Activated naive CD8-positive, alpha-beta T cell treated with anti-CD3 and anti-CD28 coated beads, Interleukin-2, amount 10 ng/mL, durations not matched to agents 7 days and 5 days (primary cell): Measurements from ENCODE around the gene FXYD7. TPM values are rescaled to one million over a fixed set of nuclear protein-coding genes. Genes with fewer than 3 reads are reported as not detected.

Experiments used
- ATAC-seq: fragments of 150-1000 bp; cut with Tn5 transposase; one replicate; pipeline ENCODE4 v1.10.0; 2021; ENCODE audit warnings: low read depth, moderate library complexity
- POLR2A ChIA-PET: fragments of 350-600 bp; sonication (Branson Sonifier 250); formaldehyde crosslinking; loops from one replicate; lab custom pipeline; 2021; ENCODE audit warnings: antibody characterized with exemption; lab: Charles Lee
- DNase-seq: peaks from one replicate; pipeline ENCODE4 v3.0.0; 2021
- H3K27ac Mint-ChIP-seq: one replicate; pipeline ENCODE4 v1.8.0; 2022; ENCODE audit warnings: mild to moderate bottlenecking, mixed read lengths
- H3K27me3 Mint-ChIP-seq: one replicate; pipeline ENCODE4 v1.8.0; 2022; ENCODE audit warnings: mild to moderate bottlenecking, moderate library complexity, mixed read lengths
- H3K36me3 Mint-ChIP-seq: one replicate; pipeline ENCODE4 v1.8.0; 2021; ENCODE audit warnings: mild to moderate bottlenecking, mixed read lengths
- H3K4me1 Mint-ChIP-seq: one replicate; pipeline ENCODE4 v1.8.0; 2021; ENCODE audit warnings: mixed read lengths
- H3K4me3 Mint-ChIP-seq: one replicate; pipeline ENCODE4 v1.8.0; 2022; ENCODE audit warnings: mild to moderate bottlenecking, moderate library complexity, mixed read lengths
- H3K9me3 Mint-ChIP-seq: one replicate; pipeline ENCODE4 v1.8.0; 2021; ENCODE audit warnings: mixed read lengths
- total RNA-seq, 2 experiments: library from RNA; stranded (reverse); gene quantifications; one replicate each; pipeline ENCODE4 v1.2.3, GENCODE V29; 2021

FXYD7 gene
- total RNA-seq, 2 experiments from 2014 or later: 5.3 to 6.5 TPM

DNA sequence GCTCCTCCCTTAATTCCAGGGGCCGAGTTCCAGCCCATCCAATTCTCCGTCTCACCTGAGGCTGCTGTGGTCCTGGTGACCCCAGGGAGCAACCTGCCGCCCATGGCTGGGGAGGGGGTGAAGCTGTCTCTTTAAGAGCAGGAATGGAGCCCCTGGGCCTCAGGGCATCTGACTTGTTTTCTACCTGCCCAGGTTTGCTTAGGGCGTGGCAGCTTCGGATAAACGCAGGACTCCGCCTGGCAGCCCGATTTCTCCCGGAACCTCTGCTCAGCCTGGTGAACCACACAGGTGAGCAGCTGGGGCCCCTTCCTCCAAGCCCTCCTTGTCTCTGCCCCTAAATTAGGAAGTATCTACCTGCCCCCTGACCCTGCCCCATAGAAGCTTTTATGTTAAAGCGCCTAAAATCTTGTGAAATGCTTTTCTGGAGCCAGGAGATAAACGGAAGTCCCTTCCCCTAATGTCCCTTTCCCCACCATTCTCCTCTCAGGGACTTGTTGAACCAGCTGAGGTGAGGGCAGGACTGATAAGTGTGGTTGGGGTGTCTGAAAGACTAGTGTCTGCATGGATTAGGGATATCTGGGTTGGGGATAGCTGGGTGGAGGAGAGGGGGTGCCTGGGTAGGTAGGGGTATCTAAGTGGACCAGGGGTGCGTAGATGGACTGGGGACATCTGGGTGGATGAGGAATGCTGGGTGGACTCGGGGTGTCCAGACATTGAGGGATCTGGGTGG, 26.8 kb upstream of the FXYD7 start:
- no peak for ATAC-seq
- Mint-ChIP-seq H3K4me1 (peaks cover 5% of the 10 kb centered on the region), H3K4me3 (no peak overlapping the region), H3K27me3 (peaks cover 3% of the 10 kb centered on the region), H3K27ac (no peak overlapping the region), H3K9me3 (no peaks in the 10 kb centered on the region), H3K36me3 (no peaks in the 10 kb centered on the region)
- no peak for DNase-seq
- POLR2A ChIA-PET: no interaction called here

DNA sequence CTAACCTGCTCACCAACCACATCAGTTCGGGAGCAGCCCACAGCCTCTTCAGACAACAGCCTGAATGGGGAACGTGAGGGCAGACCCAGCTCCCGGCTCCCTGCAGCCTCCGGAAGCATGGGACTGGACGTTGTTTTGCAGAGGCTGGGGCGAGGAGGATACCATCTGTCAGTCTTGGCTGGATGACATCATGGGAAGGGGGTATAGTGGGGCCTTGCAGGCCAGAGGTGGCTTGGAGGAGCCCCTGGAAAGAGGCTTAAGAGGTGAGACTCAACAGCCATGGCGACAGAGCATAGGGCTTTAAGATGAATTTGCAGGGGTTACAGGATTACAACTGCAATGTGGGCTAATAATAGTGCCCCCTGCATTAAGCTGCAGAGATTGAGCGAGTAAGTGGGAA, 25.9 kb upstream of the FXYD7 start:
- Mint-ChIP-seq H3K27ac (no peak overlapping the region), H3K9me3 (no peaks in the 10 kb centered on the region), H3K36me3 (no peaks in the 10 kb centered on the region), H3K4me3 (no peak overlapping the region), H3K27me3 (no peaks in the 10 kb centered on the region), H3K4me1 (peaks cover 5% of the 10 kb centered on the region)
- DNase-seq (no peak), ATAC-seq (no peak)
- POLR2A ChIA-PET: no interaction called here

DNA sequence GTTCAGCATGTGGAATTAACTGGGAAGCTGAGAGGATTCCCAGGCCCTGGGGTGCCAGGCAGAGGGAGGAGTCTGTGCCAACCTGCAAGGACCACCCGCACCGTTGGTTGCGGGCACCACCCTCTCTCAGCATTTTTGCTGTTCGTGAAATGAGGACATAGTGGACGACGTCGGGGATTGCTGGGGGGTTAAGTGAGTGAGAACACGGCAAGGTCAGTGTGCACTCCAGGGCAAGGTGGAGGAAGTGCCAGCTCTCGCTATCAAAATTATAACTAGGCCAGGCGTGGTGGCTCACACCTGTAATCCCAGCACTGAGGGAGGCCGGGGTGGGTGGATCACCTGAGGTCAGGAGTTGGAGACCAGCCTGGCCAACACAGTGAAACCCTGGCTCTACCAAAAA, 25.3 kb upstream of the FXYD7 start:
- POLR2A ChIA-PET: no interaction called here
- no peak overlapping the region for H3K4me3 Mint-ChIP-seq
- H3K27me3 Mint-ChIP-seq: no peaks in the 10 kb centered on the region
- H3K27ac Mint-ChIP-seq: no peak overlapping the region
- H3K9me3 Mint-ChIP-seq: no peaks in the 10 kb centered on the region
- DNase-seq (no peak), ATAC-seq (no peak)
- no peaks in the 10 kb centered on the region for H3K36me3 Mint-ChIP-seq
- H3K4me1 Mint-ChIP-seq: peaks cover 5% of the 10 kb centered on the region

DNA sequence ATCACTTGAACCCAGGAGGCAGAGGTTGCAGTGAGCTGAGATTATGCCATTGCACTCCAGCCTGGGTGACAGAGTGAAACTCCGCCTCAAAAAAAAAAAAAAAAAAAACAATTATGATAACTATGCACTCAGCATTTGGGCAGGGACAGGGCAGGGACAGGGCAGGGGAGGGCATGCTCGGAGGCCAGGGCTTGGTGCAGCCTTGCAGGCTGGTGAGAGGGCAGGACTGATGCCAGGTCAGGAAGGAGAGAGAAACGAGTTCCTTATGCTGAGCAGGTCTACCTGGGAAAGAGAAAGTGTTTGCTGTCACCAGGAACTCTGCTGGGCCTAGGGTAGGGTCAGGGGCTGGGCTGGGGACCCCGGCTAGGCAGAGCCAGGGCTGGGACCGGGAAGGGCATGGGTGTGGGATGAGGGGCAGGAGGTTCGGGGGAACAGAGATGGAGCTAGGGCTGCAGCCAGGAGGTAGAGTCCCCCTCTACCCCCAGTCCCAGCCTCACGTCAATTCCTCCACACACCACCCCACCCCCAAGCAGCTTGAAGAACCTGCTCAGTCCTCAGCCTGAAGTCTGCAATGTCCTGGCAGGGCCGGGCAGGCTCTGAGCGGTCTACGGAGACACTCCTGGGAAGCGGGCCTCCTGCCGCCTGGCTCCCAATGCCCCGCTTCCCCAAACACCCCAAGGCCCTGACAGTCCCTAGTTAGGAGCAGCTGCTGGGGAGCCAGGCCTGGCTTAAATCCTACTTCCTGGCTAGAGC, 24.6 kb upstream of the FXYD7 start:
- no peak overlapping the region for H3K4me3 Mint-ChIP-seq
- POLR2A ChIA-PET: no interaction called here

DNA sequence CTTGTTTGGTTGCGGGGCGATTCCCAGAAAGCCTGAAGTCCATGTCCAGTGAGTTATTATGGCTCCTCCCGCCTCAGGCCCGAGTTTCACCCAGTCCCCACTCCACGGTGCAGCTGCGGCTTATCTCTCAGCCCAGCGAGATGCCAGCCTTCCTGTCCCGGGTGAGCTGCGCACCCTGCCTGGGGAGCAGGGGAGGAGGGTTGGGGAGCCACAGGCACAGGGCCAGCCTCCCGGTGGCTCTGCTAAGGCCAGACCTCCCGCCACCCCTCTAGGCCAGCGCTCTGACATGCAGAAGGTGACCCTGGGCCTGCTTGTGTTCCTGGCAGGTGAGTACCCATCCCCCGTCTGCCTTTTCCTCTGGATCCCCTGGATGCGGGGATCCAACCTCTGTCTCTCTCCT, 24.0 kb upstream of the FXYD7 start:
- H3K27me3 Mint-ChIP-seq: no peaks in the 10 kb centered on the region
- no peak overlapping the region for H3K27ac Mint-ChIP-seq
- H3K4me3 Mint-ChIP-seq: no peak overlapping the region
- DNase-seq (no peak), ATAC-seq (no peak)
- no peaks in the 10 kb centered on the region for H3K36me3 Mint-ChIP-seq
- peaks cover 8% of the 10 kb centered on the region for H3K4me1 Mint-ChIP-seq
- POLR2A ChIA-PET: no interaction called here
- H3K9me3 Mint-ChIP-seq: no peaks in the 10 kb centered on the region

More for the DNA sequence above, 24.6 kb upstream of the FXYD7 start:
- Mint-ChIP-seq H3K9me3 (no peaks in the 10 kb centered on the region), H3K36me3 (no peaks in the 10 kb centered on the region), H3K27ac (no peak overlapping the region), H3K4me1 (peaks cover 5% of the 10 kb centered on the region), H3K27me3 (no peaks in the 10 kb centered on the region)
- DNase-seq (no peak), ATAC-seq (no peak)

DNA sequence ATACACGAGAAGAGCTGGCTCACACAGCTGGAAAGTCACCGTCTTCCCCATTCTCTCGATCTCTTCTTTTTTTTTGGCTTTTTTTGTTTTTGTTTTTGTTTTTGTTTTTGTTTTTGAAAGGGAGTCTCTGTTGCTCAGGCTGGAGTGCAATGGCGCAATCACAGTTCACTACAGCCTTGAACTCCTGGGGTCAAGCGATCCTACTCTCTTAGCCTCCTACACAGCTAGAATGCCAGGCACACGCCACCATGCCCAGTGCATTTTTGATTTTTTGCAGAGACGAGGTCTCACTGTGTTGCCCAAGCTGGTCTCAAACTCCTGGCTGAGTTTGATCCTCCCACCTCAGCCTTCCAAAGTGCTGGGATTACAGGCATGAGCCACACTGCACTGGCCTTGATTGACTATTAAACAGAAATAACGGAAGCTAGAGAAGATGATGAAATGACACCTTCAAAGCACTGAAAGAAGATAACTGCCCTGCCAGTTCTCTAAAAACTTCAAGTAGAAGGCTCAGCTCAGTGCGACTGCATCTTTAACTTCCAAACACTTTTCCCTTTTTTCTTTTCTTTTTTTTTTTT, 23.4 kb upstream of the FXYD7 start:
- DNase-seq: no peak
- peaks cover 11% of the 10 kb centered on the region for H3K4me1 Mint-ChIP-seq
- H3K27ac Mint-ChIP-seq: no peak overlapping the region
- no peaks in the 10 kb centered on the region for H3K36me3 Mint-ChIP-seq
- H3K27me3 Mint-ChIP-seq: no peaks in the 10 kb centered on the region
- no peak overlapping the region for H3K4me3 Mint-ChIP-seq
- POLR2A ChIA-PET: no interaction called here
- no peaks in the 10 kb centered on the region for H3K9me3 Mint-ChIP-seq
- ATAC-seq: no peak

DNA sequence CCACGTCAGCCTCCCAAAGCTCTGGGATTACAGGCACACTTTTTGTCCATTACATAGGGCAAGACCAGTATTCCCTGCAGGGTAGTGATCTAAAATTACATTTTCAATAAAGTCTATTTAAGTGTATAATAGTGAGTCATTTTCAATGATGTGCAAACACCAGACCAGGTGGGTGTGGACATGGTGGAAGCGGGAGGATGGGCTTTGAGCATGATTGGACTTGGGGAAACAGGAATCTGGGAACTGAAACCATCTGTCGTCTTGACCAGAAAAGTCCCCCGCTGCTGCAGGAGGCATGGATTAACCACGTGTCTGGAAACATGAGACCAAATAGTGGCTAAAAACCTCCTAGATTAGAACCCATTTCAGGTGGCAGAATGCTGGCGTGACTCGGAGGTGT, 22.6 kb upstream of the FXYD7 start:
- no peak for ATAC-seq

DNA sequence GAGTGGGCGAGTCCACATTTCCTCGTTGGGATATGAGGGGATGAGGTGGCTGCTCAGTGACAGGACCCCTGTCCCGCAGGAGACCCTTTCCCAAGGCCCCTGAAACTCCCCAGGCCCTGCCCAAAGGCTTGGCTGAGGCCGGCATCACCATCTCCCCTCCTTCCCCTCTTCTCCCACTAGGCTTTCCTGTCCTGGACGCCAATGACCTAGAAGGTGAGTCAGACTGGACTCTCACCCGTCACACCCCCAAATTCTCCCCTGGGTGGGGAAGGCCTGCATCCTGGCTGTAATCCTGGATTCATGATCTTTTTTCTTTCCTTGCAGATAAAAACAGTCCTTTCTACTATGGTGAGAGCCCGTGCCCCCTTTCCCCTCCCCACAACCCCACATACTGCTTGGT, 22.2 kb upstream of the FXYD7 start:
- H3K4me1 Mint-ChIP-seq: peaks cover 12% of the 10 kb centered on the region
- no peaks in the 10 kb centered on the region for H3K36me3 Mint-ChIP-seq
- no peaks in the 10 kb centered on the region for H3K9me3 Mint-ChIP-seq
- no peak for ATAC-seq
- no peak for DNase-seq
- H3K27ac Mint-ChIP-seq: no peak overlapping the region
- POLR2A ChIA-PET: no interaction called here
- H3K27me3 Mint-ChIP-seq: no peaks in the 10 kb centered on the region
- no peak overlapping the region for H3K4me3 Mint-ChIP-seq

More for the DNA sequence above, 22.6 kb upstream of the FXYD7 start:
- no peak overlapping the region for H3K27ac Mint-ChIP-seq
- H3K9me3 Mint-ChIP-seq: no peaks in the 10 kb centered on the region
- H3K4me1 Mint-ChIP-seq: peaks cover 10% of the 10 kb centered on the region
- POLR2A ChIA-PET: no interaction called here
- no peaks in the 10 kb centered on the region for H3K36me3 Mint-ChIP-seq
- no peaks in the 10 kb centered on the region for H3K27me3 Mint-ChIP-seq
- no peak for DNase-seq
- H3K4me3 Mint-ChIP-seq: no peak overlapping the region

DNA sequence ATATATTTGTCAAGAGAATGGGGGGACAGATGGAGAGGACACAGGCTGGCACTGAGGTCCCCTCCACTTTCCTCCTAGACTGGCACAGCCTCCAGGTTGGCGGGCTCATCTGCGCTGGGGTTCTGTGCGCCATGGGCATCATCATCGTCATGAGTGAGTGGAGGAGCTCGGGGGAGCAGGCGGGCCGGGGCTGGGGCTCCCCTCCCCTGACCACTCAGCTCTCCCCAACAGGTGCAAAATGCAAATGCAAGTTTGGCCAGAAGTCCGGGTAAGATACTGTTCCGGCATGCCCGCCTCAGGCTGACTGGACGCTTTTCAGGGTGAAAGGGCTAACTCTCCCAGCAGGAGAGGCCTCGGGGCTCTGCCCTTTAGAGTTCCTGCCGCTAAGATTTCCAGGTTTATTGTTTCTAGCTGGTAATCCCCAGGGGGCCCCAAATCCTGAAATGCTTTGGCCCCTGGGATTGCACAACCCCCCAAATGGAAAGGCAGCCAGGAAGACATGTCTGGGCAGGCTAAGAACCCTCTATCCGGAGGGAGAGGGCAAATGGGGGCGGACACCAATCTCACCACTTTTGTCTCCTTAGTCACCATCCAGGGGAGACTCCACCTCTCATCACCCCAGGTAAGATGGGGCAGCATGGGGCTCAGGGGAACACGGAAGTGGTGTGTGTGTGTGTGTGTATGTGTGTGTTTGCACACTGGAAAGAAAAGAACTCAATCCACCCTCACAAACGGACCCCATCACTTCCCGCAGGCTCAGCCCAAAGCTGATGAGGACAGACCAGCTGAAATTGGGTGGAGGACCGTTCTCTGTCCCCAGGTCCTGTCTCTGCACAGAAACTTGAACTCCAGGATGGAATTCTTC, 20.1 kb upstream of the FXYD7 start:
- H3K4me1 Mint-ChIP-seq: peaks cover 12% of the 10 kb centered on the region
- H3K27me3 Mint-ChIP-seq: no peaks in the 10 kb centered on the region
- ATAC-seq (no peak), DNase-seq (no peak)
- H3K4me3 Mint-ChIP-seq: no peak overlapping the region
- no peak overlapping the region for H3K27ac Mint-ChIP-seq
- H3K9me3 Mint-ChIP-seq: no peaks in the 10 kb centered on the region
- POLR2A ChIA-PET: no interaction called here
- H3K36me3 Mint-ChIP-seq: no peaks in the 10 kb centered on the region

DNA sequence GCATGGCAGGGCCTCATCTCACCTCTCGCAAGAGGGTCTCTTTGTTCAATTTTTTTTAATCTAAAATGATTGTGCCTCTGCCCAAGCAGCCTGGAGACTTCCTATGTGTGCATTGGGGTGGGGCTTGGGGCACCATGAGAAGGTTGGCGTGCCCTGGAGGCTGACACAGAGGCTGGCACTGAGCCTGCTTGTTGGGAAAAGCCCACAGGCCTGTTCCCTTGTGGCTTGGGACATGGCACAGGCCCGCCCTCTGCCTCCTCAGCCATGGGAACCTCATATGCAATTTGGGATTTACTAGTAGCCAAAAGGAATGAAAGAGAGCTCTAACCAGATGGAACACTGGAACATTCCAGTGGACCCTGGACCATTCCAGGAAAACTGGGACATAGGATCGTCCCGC, 19.5 kb upstream of the FXYD7 start:
- Mint-ChIP-seq H3K27me3 (no peaks in the 10 kb centered on the region), H3K27ac (no peak overlapping the region), H3K36me3 (no peaks in the 10 kb centered on the region), H3K4me1 (peaks cover 12% of the 10 kb centered on the region), H3K9me3 (no peaks in the 10 kb centered on the region), H3K4me3 (no peak overlapping the region)
- DNase-seq: no peak
- no peak for ATAC-seq
- POLR2A ChIA-PET: no interaction called here

DNA sequence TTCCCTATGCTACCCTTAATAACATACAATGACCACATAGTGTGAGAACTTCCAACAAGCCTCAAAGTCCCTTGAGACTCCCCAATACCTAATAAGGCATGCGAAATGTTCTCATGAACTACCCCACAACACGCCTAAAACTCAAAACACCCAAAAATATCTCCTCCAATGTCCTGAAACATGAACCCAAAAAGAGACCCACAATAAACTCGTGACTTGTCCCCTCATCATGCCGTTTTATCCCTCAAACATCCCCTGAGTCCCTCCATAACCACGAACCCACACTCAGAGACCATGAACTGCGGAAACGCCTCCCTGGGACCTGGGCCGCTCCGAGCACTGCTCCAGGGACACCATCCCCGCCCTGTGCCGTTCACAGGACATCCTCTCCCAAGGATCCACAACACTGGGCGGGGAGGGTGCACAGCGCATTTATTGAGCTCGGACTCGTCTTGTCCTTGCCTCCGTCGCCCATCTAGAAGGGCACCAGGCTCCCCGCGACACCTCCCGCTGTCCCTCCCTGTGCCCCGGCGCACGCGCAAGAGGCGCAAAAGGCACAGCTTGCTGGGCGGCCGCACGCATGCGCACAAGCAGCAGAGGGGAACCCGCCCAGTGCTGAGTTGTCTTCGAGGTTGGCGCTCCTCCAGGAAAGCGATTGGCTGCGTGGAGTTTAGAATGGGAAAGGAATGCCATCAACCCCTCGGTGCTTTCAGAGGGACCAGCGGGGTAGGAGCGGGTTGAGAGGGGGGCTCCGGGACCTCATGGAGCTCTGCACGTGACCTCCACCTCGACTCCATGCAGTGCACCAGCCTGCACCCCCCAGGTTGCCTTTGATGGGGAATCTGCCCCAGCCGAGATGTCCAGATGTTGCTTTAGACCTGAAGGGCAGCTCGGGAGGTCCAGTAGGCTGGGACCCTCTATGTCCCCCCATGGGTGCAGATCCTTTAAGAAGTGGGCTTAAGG, 18.7 kb upstream of the FXYD7 start:
- H3K36me3 Mint-ChIP-seq: no peaks in the 10 kb centered on the region
- peak overlapping the region; percentile 67 for H3K27ac Mint-ChIP-seq
- no peaks in the 10 kb centered on the region for H3K27me3 Mint-ChIP-seq
- peak overlapping the region; percentile 72 for H3K4me3 Mint-ChIP-seq
- H3K4me1 Mint-ChIP-seq: peaks cover 12% of the 10 kb centered on the region
- POLR2A ChIA-PET: interaction anchor here (1.2 kb wide), 1 partner anchor 17 kb away, joined by 4 read pairs; no protein-coding TSS in a partner anchor
- no peaks in the 10 kb centered on the region for H3K9me3 Mint-ChIP-seq
- ATAC-seq (peak; percentile 93), DNase-seq (peak; percentile 91)

DNA sequence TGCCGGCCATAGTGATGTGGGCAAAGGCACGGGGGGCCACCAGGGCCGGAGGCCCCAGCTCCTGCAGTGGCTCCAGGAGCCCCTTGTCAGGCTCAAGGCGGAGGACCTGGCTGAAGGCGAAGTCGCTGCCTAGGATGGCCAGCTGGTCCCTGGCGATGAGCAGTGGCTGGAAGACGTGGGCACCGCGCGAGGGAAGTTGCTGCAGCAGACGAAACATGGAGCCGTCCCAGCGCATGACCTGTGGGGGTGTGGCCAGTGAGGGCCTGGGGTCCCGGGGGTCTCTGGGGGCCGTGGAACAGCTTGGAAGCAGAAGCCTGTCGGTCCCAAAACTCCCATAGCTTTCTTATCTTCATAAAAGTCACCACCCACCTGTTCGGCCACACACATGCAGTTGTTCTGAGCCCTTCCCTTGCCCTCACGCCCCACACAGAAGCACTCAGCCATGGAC, 17.8 kb upstream of the FXYD7 start:
- no peaks in the 10 kb centered on the region for H3K27me3 Mint-ChIP-seq
- H3K4me3 Mint-ChIP-seq: no peak overlapping the region
- DNase-seq: no peak
- no peaks in the 10 kb centered on the region for H3K9me3 Mint-ChIP-seq
- H3K36me3 Mint-ChIP-seq: no peaks in the 10 kb centered on the region
- ATAC-seq: no peak
- POLR2A ChIA-PET: interaction anchor here (1.2 kb wide), 1 partner anchor 16 kb away, joined by 4 read pairs; no protein-coding TSS in a partner anchor
- no peak overlapping the region for H3K27ac Mint-ChIP-seq
- H3K4me1 Mint-ChIP-seq: peaks cover 12% of the 10 kb centered on the region
